GM21526 (cell line): ENCODE measurements around the gene HDAC4.

ENCODE experiments used
- ATAC-seq: cut with Tn5 transposase; IDR thresholded peaks from one replicate; pipeline ENCODE4 v1.9.1; 2021; ENCODE audit warnings: moderate library complexity; ENCODE audit not compliant: unreplicated experiment, low FRiP score

Gene HDAC4

DNA sequence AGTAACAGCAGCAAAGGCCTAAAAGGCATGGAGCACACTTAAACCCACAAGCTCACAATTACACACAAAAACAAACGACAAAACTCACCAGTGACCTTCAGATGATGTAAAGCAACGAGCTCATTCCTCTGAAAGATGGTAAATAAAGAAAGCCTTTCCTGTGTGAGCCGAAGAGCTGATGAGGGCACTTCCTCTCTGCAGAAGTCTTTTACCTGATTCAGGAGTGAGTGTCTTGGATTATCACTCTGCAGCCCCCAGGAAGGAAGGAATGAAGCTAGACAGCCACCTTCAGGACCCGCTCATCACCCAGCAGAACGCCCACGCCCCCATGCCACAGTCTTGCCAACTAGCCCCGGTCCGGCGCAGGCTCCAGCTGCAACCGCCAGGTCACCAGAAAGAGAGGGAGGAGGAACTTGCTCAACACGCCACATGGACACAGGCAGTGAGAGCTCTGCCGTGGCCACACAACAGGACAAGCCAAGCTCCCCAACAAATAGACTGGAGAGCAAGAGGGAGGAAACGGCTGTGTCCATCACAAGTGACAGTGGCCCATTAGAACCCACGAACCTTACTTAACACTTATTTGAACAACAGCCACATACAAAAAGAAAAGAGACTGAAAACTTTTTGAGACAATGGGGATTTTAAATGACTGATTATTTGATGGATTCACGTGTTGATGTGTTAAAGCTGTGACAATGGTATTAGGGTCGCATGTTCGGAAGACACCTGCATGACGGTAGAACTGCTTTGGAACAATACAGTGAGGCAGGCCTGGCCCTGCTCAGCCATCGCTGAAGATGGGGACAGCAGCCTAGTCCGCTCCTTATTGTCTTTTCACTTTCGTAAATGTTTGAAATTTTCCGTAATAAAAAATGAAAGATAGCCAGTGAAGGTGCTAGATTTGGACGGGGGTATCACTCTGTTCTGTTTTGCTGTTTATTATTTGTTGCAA lies 127.3 kb downstream of the HDAC4 start:
- no peak for ATAC-seq

DNA sequence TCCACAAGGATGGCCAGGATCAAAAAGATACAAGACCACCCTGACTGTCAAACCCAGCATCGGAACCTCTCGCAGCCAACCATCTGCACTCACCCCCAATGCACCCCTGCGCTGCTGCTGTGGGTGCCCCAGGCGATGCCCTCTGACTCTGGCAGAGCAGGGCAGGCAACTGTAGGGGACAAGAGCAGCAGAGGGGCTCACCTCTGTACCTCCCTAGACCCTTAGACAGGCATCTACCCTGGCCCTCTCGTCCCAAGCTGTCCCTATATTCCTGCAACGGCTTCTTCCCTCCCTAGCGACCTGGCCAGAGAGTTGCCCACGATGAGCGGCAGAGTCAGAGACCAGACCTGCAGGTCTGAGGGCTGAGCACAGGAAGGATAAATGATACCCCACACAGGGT lies 128.2 kb downstream of the HDAC4 start:
- no peak for ATAC-seq

- no peak for ATAC-seq
Observed at GRCh38 chr2:239271882-239272281, 128.9 kb downstream of the HDAC4 start.

DNA sequence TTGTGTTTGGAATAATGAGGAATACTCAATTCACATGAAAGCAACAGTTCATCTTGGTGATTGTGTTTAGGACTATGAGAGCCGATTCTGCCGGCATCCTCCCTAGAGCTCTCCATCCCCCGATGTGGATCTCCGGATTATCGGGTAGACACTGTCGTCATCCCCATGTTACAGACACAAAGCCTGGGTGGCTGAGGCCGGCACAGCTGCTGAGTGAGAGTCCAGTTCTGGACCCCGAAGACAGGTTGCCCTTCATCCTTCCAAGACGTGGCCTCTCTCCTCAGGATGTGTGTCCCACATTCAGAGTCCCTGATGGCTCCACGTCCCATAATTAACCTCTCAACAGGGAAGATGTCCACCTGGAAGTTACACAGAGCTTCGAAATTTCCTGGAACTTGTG lies 129.3 kb downstream of the HDAC4 start:
- ATAC-seq = no peak

DNA sequence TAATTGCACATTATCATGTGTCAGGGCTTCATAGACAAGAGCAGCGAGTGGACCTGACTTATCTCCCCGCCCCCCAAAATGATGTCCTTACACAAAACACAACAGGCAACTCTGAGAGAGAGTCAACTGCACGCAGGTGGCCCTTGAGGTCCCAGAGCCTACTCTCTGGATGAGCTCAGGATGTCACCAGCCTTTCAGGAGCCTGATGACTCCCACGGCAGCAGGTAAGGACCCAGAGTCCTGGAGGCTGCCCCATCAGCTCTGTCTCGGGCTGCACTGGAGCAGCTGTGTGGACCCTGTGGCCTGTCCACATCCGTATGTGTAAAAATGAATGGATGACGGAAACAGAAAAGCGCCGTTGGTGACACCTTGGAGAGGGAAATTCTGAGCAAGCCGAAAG lies 130.9 kb downstream of the HDAC4 start:
- no peak for ATAC-seq

GRCh38 chr2:239269173-239269885 lies 131.5 kb downstream of the HDAC4 start:
- no peak for ATAC-seq

GRCh38 chr2:239268549-239268948 lies 132.3 kb downstream of the HDAC4 start:
- ATAC-seq = no peak

DNA sequence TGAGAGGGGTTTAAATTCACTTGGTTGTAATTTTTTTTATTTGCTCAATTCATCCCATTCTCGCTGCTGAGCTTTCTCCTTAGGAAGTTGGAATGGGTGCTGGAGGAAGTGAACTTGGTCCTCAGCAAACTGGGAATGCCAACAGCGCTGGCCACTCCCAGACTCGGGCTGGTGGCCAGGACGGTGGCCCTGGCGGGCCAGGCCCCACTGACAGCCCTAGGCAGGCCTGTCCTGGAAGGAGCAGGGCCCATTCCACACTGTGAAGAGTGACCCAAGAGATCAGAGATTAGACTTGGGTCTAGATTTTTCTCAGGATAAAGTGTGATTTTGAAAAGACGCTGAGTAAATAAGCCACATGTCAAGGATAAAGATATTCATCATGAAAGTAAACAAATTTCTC lies 132.7 kb downstream of the HDAC4 start:
- no peak for ATAC-seq

GRCh38 chr2:239267288-239267951 lies 133.4 kb downstream of the HDAC4 start:
- ATAC-seq = peak; percentile 95

- no peak for ATAC-seq
Observed at GRCh38 chr2:239266779-239267287, 134.0 kb downstream of the HDAC4 start.

- ATAC-seq = no peak
Observed at GRCh38 chr2:239266434-239266766, 134.4 kb downstream of the HDAC4 start.

DNA sequence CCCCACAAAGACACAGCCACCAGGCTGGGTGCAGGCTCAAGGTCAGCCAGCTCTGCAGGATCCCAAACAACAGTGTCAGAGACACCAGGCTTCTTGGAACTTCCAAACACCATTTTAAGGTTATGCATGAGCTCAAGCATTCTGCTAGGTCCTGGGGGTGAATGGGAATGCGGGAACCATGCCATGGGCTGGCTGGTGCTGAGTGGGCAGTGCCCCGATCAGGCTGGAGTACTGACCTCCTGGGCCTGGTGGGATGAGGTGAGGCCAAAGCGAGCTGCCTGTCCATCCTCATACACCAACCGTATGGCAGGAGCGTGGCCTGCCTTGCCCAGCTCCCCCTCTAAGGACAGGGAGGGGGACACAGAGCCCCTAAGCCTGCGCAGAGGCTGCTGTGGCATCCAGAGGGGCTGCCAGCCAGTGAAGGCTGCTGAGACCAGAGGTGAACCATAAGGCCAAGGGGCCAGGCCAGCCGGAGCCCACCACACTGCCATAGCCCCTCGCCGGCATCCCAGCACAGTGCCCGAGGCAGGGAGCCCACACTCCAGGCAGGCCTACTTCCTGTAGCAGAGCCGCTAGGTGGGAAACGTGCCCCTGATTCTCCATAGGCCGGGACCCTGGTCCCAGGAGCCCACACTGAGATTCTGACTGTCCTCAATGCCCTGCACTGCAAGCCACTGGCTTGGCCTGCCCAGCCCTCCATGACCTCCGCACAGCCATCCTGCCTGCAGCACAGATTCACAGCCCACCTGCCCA lies 135.0 kb downstream of the HDAC4 start:
- no peak for ATAC-seq

- no peak for ATAC-seq
Observed at GRCh38 chr2:239264838-239265651, 135.8 kb downstream of the HDAC4 start.

- no peak for ATAC-seq
Observed at GRCh38 chr2:239264492-239264837, 136.4 kb downstream of the HDAC4 start.

DNA sequence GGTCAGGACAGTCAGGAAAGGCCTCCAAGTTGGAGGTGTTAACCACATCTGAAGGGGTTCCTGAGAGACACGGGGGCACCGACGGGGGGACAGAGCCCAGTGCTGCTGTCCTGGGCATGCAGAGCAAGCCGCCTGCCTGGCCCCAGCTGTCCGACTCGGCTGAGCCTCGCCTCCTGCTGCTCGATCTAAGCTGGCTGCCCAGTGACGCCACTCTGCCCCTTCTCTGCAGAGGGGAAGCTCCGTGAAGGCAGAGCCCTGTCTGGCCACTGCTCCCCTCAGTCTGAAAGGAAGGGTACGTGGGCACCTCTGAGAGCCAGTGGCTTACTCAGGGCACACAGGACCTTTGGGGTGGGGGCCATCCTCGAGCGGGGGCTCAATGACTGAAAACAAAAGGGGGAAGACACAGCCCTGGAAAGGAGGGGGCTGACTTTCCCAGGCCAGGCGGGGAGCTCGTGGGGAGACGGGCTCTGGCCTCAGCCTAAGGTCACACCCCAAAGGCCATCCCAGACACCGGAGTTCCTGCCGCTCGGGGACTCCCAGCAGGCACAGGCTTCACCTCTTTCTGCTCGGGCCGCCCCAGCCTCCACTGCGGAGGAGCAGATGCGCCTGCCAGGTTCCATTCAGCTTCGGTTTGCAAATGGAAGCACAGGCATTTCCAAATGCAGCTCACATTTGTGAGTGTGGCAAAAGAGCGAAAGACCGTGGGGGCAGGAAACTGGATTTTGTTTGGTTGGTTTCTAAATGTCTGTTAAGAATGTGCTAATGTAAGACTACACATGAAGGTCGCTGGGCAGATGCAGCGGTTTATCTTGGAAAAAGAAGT lies 136.9 kb downstream of the HDAC4 start:
- ATAC-seq = no peak

DNA sequence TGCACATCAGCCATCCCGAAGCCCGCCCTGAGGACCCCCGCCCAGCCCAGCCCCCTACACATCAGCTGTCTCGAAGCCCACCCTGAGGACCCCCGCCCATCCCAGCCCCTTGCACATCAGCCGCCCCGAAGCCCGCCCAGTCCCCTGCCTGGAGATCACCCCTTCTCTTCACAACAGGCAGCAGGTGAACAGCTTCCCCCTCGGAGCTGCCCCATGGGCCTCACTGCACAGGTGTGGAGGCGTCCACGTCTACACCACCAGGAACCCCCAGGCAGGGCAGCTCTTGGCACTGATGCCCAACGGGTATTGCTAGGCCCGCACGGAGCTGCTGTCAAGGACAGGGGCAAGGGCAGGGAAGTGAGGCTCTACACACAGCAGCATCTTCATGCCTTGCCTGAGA lies 137.6 kb downstream of the HDAC4 start:
- no peak for ATAC-seq

DNA sequence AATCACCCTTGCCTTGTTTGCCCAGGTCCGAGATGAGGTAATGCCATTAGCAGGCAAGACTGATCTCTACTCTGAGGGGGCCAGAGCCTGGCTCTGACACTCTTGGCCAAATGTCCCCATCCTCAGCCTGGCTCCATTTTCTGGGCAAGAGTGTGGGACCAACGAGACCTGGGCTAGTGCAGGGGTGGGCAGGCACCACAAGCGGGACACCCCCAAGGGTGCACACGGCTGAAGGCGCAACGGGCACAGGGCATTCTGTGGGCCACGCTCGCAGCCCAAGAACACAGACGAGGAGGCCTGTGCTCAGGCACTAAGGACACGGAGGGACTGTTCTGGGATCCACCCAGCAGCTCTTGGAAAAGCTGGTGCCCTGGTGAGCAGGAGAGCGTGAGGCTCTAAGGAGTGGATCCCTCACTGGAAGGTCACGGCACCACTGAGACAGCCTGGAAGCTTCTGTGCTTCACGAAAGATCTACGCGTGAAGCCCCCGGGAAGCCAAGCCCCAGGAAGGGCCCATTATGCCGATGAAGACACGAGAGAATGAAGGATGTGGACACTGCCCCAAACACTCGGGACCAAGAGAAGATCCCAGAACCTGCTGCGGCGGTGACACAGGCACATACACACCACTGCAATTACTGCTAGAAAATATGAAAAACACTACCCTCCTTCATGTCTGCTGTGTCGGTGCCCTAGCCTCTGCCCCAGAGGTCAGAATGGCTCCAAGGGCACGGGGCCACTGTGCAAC lies 138.2 kb downstream of the HDAC4 start:
- ATAC-seq = no peak

DNA sequence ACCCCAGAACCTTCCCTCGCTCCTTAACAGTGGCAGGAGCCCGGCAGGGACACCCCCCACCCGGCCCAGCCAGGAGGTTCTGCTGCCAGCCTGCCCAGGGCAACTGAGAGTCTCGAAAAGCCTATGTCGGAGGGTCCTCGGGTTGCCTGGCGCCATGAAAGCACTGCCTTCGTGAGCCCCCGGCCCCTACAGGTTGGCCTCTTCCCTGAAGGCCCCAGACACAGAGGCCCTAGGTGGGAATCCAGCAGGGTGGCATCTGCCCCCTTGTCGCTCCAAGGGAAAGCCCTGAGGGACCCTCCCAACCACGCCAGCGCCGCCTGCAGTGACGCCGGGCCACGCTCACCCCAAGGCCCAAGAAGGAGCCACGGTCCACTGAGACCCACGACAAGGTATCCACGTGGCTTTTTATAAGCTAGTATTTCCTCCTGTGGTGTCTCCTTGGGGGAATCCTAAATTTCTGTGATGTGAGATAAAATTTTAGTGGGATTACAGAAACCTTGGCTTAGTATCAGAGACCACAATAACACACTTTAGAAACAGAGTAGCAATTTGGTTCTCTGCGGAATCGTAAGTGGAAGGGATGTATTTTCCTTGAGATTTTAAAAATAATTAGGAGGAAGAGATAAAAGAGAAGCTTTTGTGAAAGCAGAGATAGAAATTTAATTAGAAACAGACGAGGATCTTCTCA lies 138.9 kb downstream of the HDAC4 start:
- ATAC-seq = no peak
